Esophagus squamous epithelium (tissue), 4 donors: ENCODE measurements around the gene RNF39.

Source experiments
- POLR2A ChIP-seq, 4 donors: fragments of 450-650 bp; IDR thresholded peaks; one replicate each; pipeline ENCODE4 v1.6.1; 2017; ENCODE audit warnings: antibody characterized with exemption in 4 of 4, mild to moderate bottlenecking in 4 of 4, moderate library complexity in 3 of 4
- TF ChIP-seq, protein P1 (sequence below), 6 experiments: fragments of 450-650 bp in 4 of 6; fragments of 200-600 bp in 2 of 6; sonication (generic) in 2 of 6; IDR thresholded peaks; one replicate each; pipeline ENCODE4 v1.5.1; 2016 to 2019; ENCODE audit warnings: antibody characterized with exemption in 6 of 6, mild to moderate bottlenecking in 4 of 6, moderate library complexity in 4 of 6

GRCh38 chr6:30020626-30021025 is 54.9 kb downstream of the RNF39 start:
- TF ChIP-seq, protein P1, sequence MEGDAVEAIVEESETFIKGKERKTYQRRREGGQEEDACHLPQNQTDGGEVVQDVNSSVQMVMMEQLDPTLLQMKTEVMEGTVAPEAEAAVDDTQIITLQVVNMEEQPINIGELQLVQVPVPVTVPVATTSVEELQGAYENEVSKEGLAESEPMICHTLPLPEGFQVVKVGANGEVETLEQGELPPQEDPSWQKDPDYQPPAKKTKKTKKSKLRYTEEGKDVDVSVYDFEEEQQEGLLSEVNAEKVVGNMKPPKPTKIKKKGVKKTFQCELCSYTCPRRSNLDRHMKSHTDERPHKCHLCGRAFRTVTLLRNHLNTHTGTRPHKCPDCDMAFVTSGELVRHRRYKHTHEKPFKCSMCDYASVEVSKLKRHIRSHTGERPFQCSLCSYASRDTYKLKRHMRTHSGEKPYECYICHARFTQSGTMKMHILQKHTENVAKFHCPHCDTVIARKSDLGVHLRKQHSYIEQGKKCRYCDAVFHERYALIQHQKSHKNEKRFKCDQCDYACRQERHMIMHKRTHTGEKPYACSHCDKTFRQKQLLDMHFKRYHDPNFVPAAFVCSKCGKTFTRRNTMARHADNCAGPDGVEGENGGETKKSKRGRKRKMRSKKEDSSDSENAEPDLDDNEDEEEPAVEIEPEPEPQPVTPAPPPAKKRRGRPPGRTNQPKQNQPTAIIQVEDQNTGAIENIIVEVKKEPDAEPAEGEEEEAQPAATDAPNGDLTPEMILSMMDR (IDR thresholded peaks at IDR 0.05) = no peak
- no peak for TF ChIP-seq POLR2A (IDR thresholded peaks at IDR 0.05)
